ENCODE measurements around the gene CYP27A1.

Gene CYP27A1

GRCh38 chr2:218822622-218823021 lies 40.7 kb downstream of the CYP27A1 start:
- H3K36me3 ChIP-seq, result no peaks in the 10 kb centered on the region

GRCh38 chr2:218823196-218823855 lies 41.4 kb downstream of the CYP27A1 start:
- no peaks in the 10 kb centered on the region for H3K36me3 ChIP-seq
- H3K27ac ChIP-seq, result no peak overlapping the region
- no peaks in the 10 kb centered on the region for H3K9me3 ChIP-seq
- H3K27me3 ChIP-seq, result peaks cover 31% of the 10 kb centered on the region
- no peak overlapping the region for H3K4me3 ChIP-seq (ENCODE audit: low read depth in 1 of 2, low read length in 1 of 2)
- no peak for TF ChIP-seq CTCF (IDR thresholded peaks at IDR 0.05)
- H3K4me1 ChIP-seq (ENCODE audit: control insufficient read depth in 1 of 2, insufficient read depth in 1 of 2, low read depth in 1 of 2, low read length in 1 of 2), result no peaks in the 10 kb centered on the region

More at GRCh38 chr2:218822622-218823021, 40.7 kb downstream of the CYP27A1 start:
- Histone ChIP-seq H3K9me3 (no peaks in the 10 kb centered on the region), H3K4me1 (ENCODE audit: control insufficient read depth in 1 of 2, insufficient read depth in 1 of 2, low read depth in 1 of 2, low read length in 1 of 2) (no peaks in the 10 kb centered on the region), H3K4me3 (ENCODE audit: low read depth in 1 of 2, low read length in 1 of 2) (no peak overlapping the region), H3K27ac (no peak overlapping the region), H3K27me3 (peaks cover 35% of the 10 kb centered on the region)
- TF ChIP-seq CTCF (IDR thresholded peaks at IDR 0.05), result no peak

DNA sequence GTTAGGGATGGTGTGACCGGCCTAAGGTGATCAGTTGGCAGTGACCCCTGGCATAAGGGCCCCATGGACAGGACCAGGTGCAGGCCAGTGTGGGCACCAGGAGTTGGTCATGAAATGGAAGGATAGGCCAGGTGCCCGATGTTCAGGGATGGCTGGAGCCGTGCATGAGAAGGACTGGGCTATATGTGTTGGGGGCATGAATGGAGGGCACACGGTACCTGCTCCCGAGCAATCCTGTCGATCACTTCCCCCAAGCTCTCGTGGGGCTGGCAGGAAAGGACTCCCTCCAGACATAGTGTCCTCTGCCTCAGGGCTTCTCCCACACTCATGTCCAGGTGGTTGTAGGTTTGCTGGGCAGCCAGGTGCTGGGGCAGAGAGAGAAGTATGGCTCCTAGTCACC lies 42.1 kb downstream of the CYP27A1 start:
- no peak overlapping the region for H3K4me3 ChIP-seq (ENCODE audit: low read depth in 1 of 2, low read length in 1 of 2)
- H3K27ac ChIP-seq, result no peak overlapping the region
- H3K9me3 ChIP-seq, result no peaks in the 10 kb centered on the region
- H3K36me3 ChIP-seq, result no peaks in the 10 kb centered on the region
- no peak for TF ChIP-seq CTCF (IDR thresholded peaks at IDR 0.05)
- H3K27me3 ChIP-seq, result peaks cover 30% of the 10 kb centered on the region
- no peaks in the 10 kb centered on the region for H3K4me1 ChIP-seq (ENCODE audit: control insufficient read depth in 1 of 2, insufficient read depth in 1 of 2, low read depth in 1 of 2, low read length in 1 of 2)

GRCh38 chr2:218826791-218827190 lies 44.8 kb downstream of the CYP27A1 start:
- Histone ChIP-seq H3K4me3 (ENCODE audit: low read depth in 1 of 2, low read length in 1 of 2) (no peak overlapping the region), H3K27ac (no peak overlapping the region), H3K27me3 (peaks cover 28% of the 10 kb centered on the region), H3K9me3 (no peaks in the 10 kb centered on the region), H3K36me3 (no peaks in the 10 kb centered on the region), H3K4me1 (ENCODE audit: control insufficient read depth in 1 of 2, insufficient read depth in 1 of 2, low read depth in 1 of 2, low read length in 1 of 2) (peaks cover 9 to 11% of the 10 kb centered on the region in 2 experiments)
- TF ChIP-seq CTCF (IDR thresholded peaks at IDR 0.05), result no peak

GRCh38 chr2:218827701-218828476 lies 45.9 kb downstream of the CYP27A1 start:
- Histone ChIP-seq H3K27me3 (peaks cover 28% of the 10 kb centered on the region), H3K4me3 (ENCODE audit: low read depth in 1 of 2, low read length in 1 of 2) (no peak overlapping the region), H3K4me1 (ENCODE audit: control insufficient read depth in 1 of 2, insufficient read depth in 1 of 2, low read depth in 1 of 2, low read length in 1 of 2) (peaks cover 9 to 11% of the 10 kb centered on the region in 2 experiments), H3K27ac (no peak overlapping the region), H3K36me3 (no peaks in the 10 kb centered on the region), H3K9me3 (no peaks in the 10 kb centered on the region)
- TF ChIP-seq CTCF (IDR thresholded peaks at IDR 0.05), result no peak
